Fibroblast of skin of right biceps (primary cell): Measurements from ENCODE around the gene MFN2.

Experiments
- DNase-seq: peaks from one replicate; pipeline ENCODE4 v3.0.0-alpha.2; 2013

Gene MFN2

GRCh38 chr1:11960715-11961114 is 19.5 kb upstream of the MFN2 start:
- no peak for DNase-seq

GRCh38 chr1:11961230-11961629 is 19.0 kb upstream of the MFN2 start:
- no peak for DNase-seq

GRCh38 chr1:11963622-11964021 is 16.6 kb upstream of the MFN2 start:
- DNase-seq = no peak

DNA sequence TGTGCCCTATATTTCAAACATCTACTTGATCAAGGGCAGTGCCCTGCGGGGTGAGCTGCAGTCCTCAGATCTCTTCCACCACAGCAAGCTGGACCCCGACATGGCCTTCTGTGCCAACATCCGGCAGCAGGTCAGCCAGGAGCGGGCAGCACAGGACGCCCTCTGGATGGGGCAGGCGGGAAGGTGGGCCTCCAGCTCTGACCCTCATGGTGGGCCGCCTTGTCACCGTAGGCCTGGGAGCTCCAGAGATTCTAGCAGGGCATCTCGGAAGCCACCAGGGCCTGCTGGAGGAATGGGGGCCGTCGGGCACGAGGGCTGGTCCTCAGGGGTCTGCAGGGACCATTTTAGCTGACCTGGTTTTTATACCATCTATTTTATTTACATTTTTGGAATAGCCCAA is 15.6 kb upstream of the MFN2 start:
- no peak for DNase-seq

GRCh38 chr1:11967028-11967547 is 13.2 kb upstream of the MFN2 start:
- DNase-seq = peak; percentile 30

- DNase-seq = no peak
These were observed 9.6 kb upstream of the MFN2 start for GRCh38 chr1:11970441-11971185.

- DNase-seq = peak; percentile 16
These were observed 2.6 kb upstream of the MFN2 start for GRCh38 chr1:11977625-11978024.

- DNase-seq = no peak
These were observed 1.9 kb upstream of the MFN2 start for GRCh38 chr1:11978301-11978700.

- no peak for DNase-seq
These were observed 1.0 kb upstream of the MFN2 start for GRCh38 chr1:11979028-11979850.

GRCh38 chr1:11980676-11980972 is 380 bp downstream of the MFN2 start:
- no peak for DNase-seq

DNA sequence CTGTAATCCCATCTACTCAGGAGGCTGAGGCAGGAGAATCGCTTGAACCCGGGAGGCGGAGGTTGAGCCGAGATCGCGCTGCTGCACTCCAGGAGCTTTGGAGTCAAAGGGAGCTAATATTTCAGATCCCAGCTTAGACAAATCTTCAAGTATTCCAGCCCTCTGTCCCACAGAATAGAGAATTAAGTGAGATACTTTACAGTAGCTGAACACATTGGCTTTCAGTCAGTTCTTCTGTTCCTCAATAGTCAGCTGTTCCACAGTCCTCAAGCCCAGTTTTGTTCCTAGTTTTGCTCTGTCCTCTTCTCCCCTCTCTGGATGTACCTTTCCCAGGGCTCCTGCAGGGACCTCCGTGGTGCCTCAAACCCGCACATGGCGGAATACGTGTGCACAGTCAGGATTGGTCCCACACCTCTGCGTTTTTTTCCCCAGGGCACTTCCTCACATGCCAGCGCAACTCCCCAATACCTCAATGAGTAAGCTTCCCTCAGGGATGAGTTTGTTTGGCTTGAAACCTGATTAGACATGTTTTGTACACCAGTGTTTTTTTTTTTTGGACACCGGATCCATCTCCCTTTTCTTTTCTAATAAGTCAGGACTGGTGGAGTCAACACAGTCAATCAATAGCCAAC is 1.2 kb downstream of the MFN2 start:
- no peak for DNase-seq

- DNase-seq = no peak
These were observed 1.8 kb downstream of the MFN2 start for GRCh38 chr1:11982010-11982392.

- no peak for DNase-seq
These were observed 3.9 kb downstream of the MFN2 start for GRCh38 chr1:11984121-11984520.

- no peak for DNase-seq
These were observed 4.3 kb downstream of the MFN2 start for GRCh38 chr1:11984576-11984975.

GRCh38 chr1:11985171-11985570 is 4.9 kb downstream of the MFN2 start:
- DNase-seq = no peak

DNA sequence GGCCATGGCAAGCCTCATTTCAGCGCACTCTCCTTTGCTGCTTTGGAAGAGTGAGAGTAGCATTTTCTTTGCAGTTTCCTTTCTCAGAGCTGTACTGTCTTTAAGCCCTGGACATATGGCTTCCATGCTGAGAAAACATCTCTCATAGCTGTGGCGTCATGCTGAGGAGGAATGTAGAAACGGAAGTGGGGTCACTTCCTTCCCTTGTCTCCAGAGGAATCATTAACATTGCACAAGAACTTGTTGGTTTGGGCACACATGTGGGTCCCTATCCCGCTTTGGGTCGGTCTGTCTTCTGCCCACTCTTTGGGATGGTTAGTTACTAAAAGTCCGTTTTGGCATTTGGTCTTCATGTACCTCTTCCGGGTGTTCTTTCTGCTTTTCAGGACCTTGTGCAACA is 5.6 kb downstream of the MFN2 start:
- peak; percentile 35 for DNase-seq

DNA sequence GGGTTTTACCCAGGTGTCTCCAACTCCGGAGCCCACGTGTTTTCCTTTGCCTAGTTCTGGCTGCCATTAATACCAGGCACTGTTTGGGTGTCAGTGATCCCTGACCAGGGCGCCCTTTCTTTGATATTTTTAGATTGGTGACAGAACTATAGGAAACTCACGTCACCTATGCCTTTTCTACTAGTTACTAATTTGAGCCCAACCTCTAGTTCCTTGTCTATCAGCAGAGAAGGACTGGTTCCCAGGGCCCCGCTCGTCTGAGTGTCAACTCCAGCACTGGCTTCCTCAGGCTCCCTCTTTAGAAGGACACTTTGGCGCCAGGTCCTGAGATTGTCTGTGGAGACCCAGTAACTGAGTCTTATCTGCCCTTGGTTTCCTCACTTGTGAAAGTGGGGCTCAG is 9.4 kb downstream of the MFN2 start:
- DNase-seq = no peak

DNA sequence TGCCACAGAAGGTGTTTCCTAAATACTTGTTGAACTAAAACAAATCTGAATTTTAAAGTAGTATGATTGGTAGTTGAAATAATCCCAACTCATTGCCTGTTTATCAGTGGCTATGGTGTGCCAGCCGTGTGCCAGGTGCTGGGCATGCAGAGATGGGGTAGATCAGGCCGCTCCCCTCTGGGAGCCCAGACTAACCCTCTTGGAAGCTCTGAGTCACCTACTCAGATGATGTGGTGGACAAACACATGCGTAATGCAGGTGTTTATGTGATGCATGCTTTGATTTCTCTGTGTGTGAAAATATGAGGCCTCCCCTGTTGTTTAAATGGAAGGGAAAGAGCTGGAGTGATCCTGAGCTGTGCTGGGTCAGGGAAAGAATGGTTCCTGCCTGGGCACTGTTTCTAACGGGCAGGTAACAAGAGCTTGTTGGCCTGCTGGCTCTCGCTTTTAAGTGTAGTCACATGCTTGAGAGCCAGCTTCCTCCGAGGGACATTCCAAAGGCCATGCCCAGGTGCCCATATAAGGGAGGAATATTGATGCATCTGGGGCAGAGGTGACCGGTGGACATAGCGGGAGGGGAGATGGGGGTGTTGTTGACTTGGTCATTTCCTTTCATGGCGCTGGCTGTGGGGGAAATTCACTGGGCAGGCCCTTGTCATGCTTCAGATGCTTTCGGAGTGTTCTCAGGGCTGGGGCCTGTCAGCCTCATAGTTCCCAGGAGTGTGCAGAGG is 10.2 kb downstream of the MFN2 start:
- no peak for DNase-seq

GRCh38 chr1:11991969-11992676 is 11.9 kb downstream of the MFN2 start:
- no peak for DNase-seq

- no peak for DNase-seq
These were observed 17.0 kb downstream of the MFN2 start for GRCh38 chr1:11997081-11997850.

DNA sequence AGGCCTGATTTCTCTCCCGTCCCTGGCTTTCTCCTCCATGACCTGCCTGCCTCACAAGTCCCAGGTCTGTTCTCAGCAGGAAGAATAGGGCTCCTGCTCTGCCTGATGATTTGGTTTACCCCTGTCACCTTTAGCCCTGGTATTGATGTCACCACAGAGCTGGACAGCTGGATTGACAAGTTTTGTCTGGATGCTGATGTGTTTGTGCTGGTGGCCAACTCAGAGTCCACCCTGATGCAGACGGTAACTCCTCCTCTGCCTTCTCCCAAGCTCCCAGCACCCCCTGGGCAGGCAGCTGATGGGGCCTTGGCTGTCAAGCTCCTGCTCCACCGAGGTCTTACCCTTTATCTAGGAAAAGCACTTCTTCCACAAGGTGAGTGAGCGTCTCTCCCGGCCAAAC is 18.4 kb downstream of the MFN2 start:
- no peak for DNase-seq

- DNase-seq = no peak
These were observed 19.0 kb downstream of the MFN2 start for GRCh38 chr1:11999236-11999635.
